ENCODE measurements around the gene PIK3AP1.

Gene PIK3AP1

GRCh38 chr10:96645191-96645721 is 75.1 kb downstream of the PIK3AP1 start:
- no peak for DNase-seq (ENCODE audit: low read depth, low spot score)

GRCh38 chr10:96643920-96644319 is 76.4 kb downstream of the PIK3AP1 start:
- DNase-seq (ENCODE audit: low read depth, low spot score), result no peak

- DNase-seq (ENCODE audit: low read depth, low spot score), result no peak
Observed at GRCh38 chr10:96642973-96643372, 77.3 kb downstream of the PIK3AP1 start.

- DNase-seq (ENCODE audit: low read depth, low spot score), result no peak
Observed at GRCh38 chr10:96642530-96642929, 77.8 kb downstream of the PIK3AP1 start.

- DNase-seq (ENCODE audit: low read depth, low spot score), result no peak
Observed at GRCh38 chr10:96641396-96642295, 78.7 kb downstream of the PIK3AP1 start.

GRCh38 chr10:96639899-96640298 is 80.4 kb downstream of the PIK3AP1 start:
- DNase-seq (ENCODE audit: low read depth, low spot score), result no peak

- no peak for DNase-seq (ENCODE audit: low read depth, low spot score)
Observed at GRCh38 chr10:96638696-96639095, 81.6 kb downstream of the PIK3AP1 start.

- DNase-seq (ENCODE audit: low read depth, low spot score), result no peak
Observed at GRCh38 chr10:96638120-96638519, 82.2 kb downstream of the PIK3AP1 start.

- DNase-seq (ENCODE audit: low read depth, low spot score), result no peak
Observed at GRCh38 chr10:96637709-96638108, 82.6 kb downstream of the PIK3AP1 start.

- DNase-seq (ENCODE audit: low read depth, low spot score), result no peak
Observed at GRCh38 chr10:96636551-96636950, 83.8 kb downstream of the PIK3AP1 start.

GRCh38 chr10:96632974-96633710 is 87.2 kb downstream of the PIK3AP1 start:
- no peak for DNase-seq (ENCODE audit: low read depth, low spot score)

GRCh38 chr10:96627292-96627691 is 93.0 kb downstream of the PIK3AP1 start:
- no peak for DNase-seq (ENCODE audit: low read depth, low spot score)

GRCh38 chr10:96626795-96627194 is 93.5 kb downstream of the PIK3AP1 start:
- DNase-seq (ENCODE audit: low read depth, low spot score), result no peak

- DNase-seq (ENCODE audit: low read depth, low spot score), result no peak
Observed at GRCh38 chr10:96625173-96625572, 95.1 kb downstream of the PIK3AP1 start.

- no peak for DNase-seq (ENCODE audit: low read depth, low spot score)
Observed at GRCh38 chr10:96622013-96622787, 98.1 kb downstream of the PIK3AP1 start.

GRCh38 chr10:96619796-96620773 is 100.2 kb downstream of the PIK3AP1 start:
- DNase-seq (ENCODE audit: low read depth, low spot score), result no peak

- DNase-seq (ENCODE audit: low read depth, low spot score), result no peak
Observed at GRCh38 chr10:96619120-96619519, 101.2 kb downstream of the PIK3AP1 start.

GRCh38 chr10:96618653-96619052 is 101.7 kb downstream of the PIK3AP1 start:
- no peak for DNase-seq (ENCODE audit: low read depth, low spot score)

GRCh38 chr10:96616961-96617360 is 103.4 kb downstream of the PIK3AP1 start:
- DNase-seq (ENCODE audit: low read depth, low spot score), result no peak

- DNase-seq (ENCODE audit: low read depth, low spot score), result no peak
Observed at GRCh38 chr10:96614515-96614914, 105.8 kb downstream of the PIK3AP1 start.

GRCh38 chr10:96613576-96613975 is 106.7 kb downstream of the PIK3AP1 start:
- no peak for DNase-seq (ENCODE audit: low read depth, low spot score)
